HepG2 (cell line): ENCODE results near the gene TSPAN15. TPM values are rescaled to one million over a fixed set of nuclear protein-coding genes. Genes with fewer than 3 reads are reported as not detected.

Experiments
- ASH2L ChIP-seq: fragments of 300-600, 200-600 bp; sonication (generic); IDR thresholded peaks from 2 replicates; pipeline ENCODE4 v1.7.0; 2017; ENCODE audit warnings: low read depth, mild to moderate bottlenecking, moderate library complexity, mixed read lengths, low read length; ENCODE audit not compliant: insufficient read length
- CHD2 ChIP-seq: IDR thresholded peaks from 2 replicates; pipeline ENCODE4 v1.6.1; 2011; ENCODE audit warnings: low read depth, low read length, improper control_type of control experiment
- ERF ChIP-seq: IDR thresholded peaks from 2 replicates; pipeline ENCODE4 v1.6.1; 2018; ENCODE audit warnings: missing biosample characterization, missing genetic modification reagents
- FOXA1 ChIP-seq, 2 experiments: fragments of 450-650 bp in 1 of 2; sonication (generic) in 1 of 2; formaldehyde crosslinking in 1 of 2; IDR thresholded peaks; 2 replicates each; pipeline versions ENCODE4 v1.4.0 to v1.6.1; 2016 to 2020; ENCODE audit warnings: missing genetic modification reagents in 1 of 2
- IRF2 ChIP-seq: IDR thresholded peaks from 2 replicates; pipeline ENCODE4 v1.6.1; 2018; ENCODE audit warnings: missing genetic modification reagents, missing compliant biosample characterization
- KDM6A ChIP-seq: IDR thresholded peaks from 2 replicates; pipeline ENCODE4 v1.6.1; 2016; ENCODE audit warnings: low read depth
- KLF16 ChIP-seq, 2 experiments: sonication (generic) in 1 of 2; formaldehyde crosslinking in 1 of 2; IDR thresholded peaks; 2 replicates each; pipeline versions ENCODE4 v1.6.1 to v1.8.0; 2016 to 2023; ENCODE audit warnings: missing genetic modification reagents in 2 of 2, missing compliant biosample characterization in 1 of 2
- MTA1 ChIP-seq: sonication (generic); formaldehyde crosslinking; IDR thresholded peaks from 2 replicates; pipeline ENCODE4 v1.4.0; 2020; ENCODE audit warnings: missing genetic modification reagents, mild to moderate bottlenecking, borderline replicate concordance
- NCOR1 ChIP-seq: fragments of 200-600 bp; sonication (generic); IDR thresholded peaks from 2 replicates; pipeline ENCODE4 v1.7.0; 2017; ENCODE audit warnings: antibody characterized with exemption, low read length, borderline replicate concordance
- SRF ChIP-seq: IDR thresholded peaks from 2 replicates; pipeline ENCODE4 v1.6.1; 2011; ENCODE audit warnings: mild to moderate bottlenecking, low read depth, low read length, moderate library complexity
- ZBTB7A ChIP-seq: sonication (generic); formaldehyde crosslinking; IDR thresholded peaks from 2 replicates; pipeline ENCODE4 v1.8.0; 2022; ENCODE audit warnings: mild to moderate bottlenecking, missing genetic modification reagents
- ZBTB7B ChIP-seq: sonication (generic); formaldehyde crosslinking; IDR thresholded peaks from 2 replicates; pipeline ENCODE4 v1.4.0; 2020; ENCODE audit warnings: missing genetic modification reagents
- ZFX ChIP-seq: sonication (generic); formaldehyde crosslinking; IDR thresholded peaks from 2 replicates; pipeline ENCODE4 v1.4.0; 2020; ENCODE audit warnings: mild to moderate bottlenecking, low read depth, missing genetic modification reagents, moderate library complexity
- ZMYM3 ChIP-seq: sonication (generic); formaldehyde crosslinking; IDR thresholded peaks from 2 replicates; pipeline ENCODE4 v1.5.1; 2020; ENCODE audit warnings: mild to moderate bottlenecking, missing genetic modification reagents
- ZNF468 ChIP-seq: sonication (generic); formaldehyde crosslinking; IDR thresholded peaks from 2 replicates; pipeline ENCODE4 v1.8.0; 2022; ENCODE audit warnings: mild to moderate bottlenecking, moderate library complexity, missing genetic modification reagents
- ZNF788 ChIP-seq: sonication (generic); formaldehyde crosslinking; IDR thresholded peaks from 2 replicates; pipeline ENCODE4 v1.5.0; 2020; ENCODE audit warnings: mild to moderate bottlenecking, missing genetic modification reagents, borderline replicate concordance
- polyA plus RNA-seq, 8 experiments: library from polyadenylated mRNA; depleted of rRNA in 3 of 8; stranded (reverse) in 7 of 8; unstranded in 1 of 8; fragments of >200 nt; fragmentation: Illumina TruSeq in 4 of 8; extraction: Trizol in 4 of 8; gene quantifications; 2 replicates each; pipeline versions ENCODE4 v1.2.1 to v1.2.3, GENCODE V29; 2011 to 2016; ENCODE audit warnings: low read depth in 4 of 8, missing spikeins in 1 of 8, mixed read lengths in 1 of 8; ENCODE audit not compliant: insufficient read depth in 1 of 8
- total RNA-seq, 5 experiments: library from RNA; depleted of rRNA; stranded (reverse); fragments of >200 nt; fragmentation: Illumina TruSeq; extraction: Trizol; gene quantifications; 2 replicates each; pipeline ENCODE4 v1.2.3, GENCODE V29; 2016; ENCODE audit warnings: low read depth in 1 of 5
- TF ChIP-seq, protein P1 (sequence below): IDR thresholded peaks from 2 replicates; pipeline ENCODE4 v1.6.1; 2016; ENCODE audit warnings: low read depth, borderline replicate concordance
- TF ChIP-seq, protein P2 (sequence below): sonication (generic); formaldehyde crosslinking; conservative IDR thresholded peaks from 2 replicates; pipeline ENCODE4 v1.4.0; 2020; ENCODE audit warnings: missing genetic modification reagents
- TF ChIP-seq, protein P3 (sequence below): sonication (generic); formaldehyde crosslinking; IDR thresholded peaks from 2 replicates; pipeline ENCODE4 v1.4.0; 2020; ENCODE audit warnings: missing genetic modification reagents
- TF ChIP-seq, protein P4 (sequence below): sonication (generic); formaldehyde crosslinking; IDR thresholded peaks from 2 replicates; pipeline ENCODE4 v1.5.1; 2020; ENCODE audit warnings: mild to moderate bottlenecking, missing genetic modification reagents, borderline replicate concordance

Gene TSPAN15
- total and polyA plus RNA-seq, 2 of the 13 experiments (the other 11 are each of a cell fraction or from before 2014, with no cell fraction given): 0.27 to 3.2 TPM

DNA sequence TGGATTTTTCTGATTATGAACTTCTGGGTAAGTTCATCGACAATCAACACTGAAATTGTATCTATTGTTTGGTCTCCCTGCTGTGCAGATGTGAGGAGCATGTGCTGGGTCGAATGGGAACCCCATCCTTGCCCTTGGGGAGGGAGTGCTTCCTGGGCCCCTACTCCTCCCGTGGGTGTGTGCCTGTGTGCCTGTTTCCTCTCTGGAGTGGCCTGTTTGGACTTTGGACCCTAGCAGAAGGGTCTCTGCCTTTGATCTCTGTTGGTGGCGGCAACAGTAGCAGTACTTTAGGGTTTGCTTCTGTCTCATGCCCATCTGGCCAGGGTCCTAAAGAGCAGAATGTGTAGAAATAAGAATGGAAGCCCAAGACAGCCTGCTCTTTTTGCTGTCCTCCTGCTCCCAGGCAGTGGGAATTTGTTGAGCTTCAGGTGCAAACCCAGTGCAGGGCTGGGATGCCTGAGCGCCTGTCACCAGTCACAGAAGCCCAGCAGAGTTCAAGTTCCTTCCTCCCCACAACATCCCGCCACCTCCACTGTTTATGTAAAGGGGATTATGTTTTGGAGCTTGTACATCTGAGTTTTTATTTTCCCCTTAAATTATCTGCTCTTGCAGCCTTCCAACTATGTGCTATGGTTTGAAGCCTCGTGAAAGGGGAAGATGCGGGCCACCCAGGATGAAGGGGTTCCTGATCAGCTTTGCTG, 33.1 kb upstream of the TSPAN15 start (continued):
- TF ChIP-seq KLF16 (CRISPR knock-in tag; IDR thresholded peaks at IDR 0.05): peak in 1 of 2 experiments; percentile 23; a peak in 1 of 4 replicates
- TF ChIP-seq KDM6A (CRISPR knock-in tag): peak; percentile 91
- TF ChIP-seq ASH2L: peak; percentile 74
- no peak for TF ChIP-seq FOXA1 (IDR thresholded peaks at IDR 0.05)
- TF ChIP-seq FOXA1 (CRISPR knock-in tag; IDR thresholded peaks at IDR 0.05): peak; percentile 12; the same call in 1 of the 2 replicates
- TF ChIP-seq NCOR1: peak; percentile 83; the same call in 1 of the 2 replicates
- TF ChIP-seq, protein P1, sequence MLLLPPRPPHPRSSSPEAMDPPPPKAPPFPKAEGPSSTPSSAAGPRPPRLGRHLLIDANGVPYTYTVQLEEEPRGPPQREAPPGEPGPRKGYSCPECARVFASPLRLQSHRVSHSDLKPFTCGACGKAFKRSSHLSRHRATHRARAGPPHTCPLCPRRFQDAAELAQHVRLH (CRISPR knock-in tag): 0 out of 2 replicates have a peak, but pooled peaks have one; percentile 17
- TF ChIP-seq ZBTB7A (CRISPR knock-in tag): peak; percentile 70; the same call in 1 of the 2 replicates
- TF ChIP-seq, protein P2, sequence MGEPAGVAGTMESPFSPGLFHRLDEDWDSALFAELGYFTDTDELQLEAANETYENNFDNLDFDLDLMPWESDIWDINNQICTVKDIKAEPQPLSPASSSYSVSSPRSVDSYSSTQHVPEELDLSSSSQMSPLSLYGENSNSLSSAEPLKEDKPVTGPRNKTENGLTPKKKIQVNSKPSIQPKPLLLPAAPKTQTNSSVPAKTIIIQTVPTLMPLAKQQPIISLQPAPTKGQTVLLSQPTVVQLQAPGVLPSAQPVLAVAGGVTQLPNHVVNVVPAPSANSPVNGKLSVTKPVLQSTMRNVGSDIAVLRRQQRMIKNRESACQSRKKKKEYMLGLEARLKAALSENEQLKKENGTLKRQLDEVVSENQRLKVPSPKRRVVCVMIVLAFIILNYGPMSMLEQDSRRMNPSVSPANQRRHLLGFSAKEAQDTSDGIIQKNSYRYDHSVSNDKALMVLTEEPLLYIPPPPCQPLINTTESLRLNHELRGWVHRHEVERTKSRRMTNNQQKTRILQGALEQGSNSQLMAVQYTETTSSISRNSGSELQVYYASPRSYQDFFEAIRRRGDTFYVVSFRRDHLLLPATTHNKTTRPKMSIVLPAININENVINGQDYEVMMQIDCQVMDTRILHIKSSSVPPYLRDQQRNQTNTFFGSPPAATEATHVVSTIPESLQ (CRISPR knock-in tag): no peak
- peak; percentile 40; the same call in 1 of the 2 replicates for TF ChIP-seq IRF2
- TF ChIP-seq ZFX (CRISPR knock-in tag): 0 out of 2 replicates have a peak, but pooled peaks have one; percentile 45
- TF ChIP-seq, protein P3, sequence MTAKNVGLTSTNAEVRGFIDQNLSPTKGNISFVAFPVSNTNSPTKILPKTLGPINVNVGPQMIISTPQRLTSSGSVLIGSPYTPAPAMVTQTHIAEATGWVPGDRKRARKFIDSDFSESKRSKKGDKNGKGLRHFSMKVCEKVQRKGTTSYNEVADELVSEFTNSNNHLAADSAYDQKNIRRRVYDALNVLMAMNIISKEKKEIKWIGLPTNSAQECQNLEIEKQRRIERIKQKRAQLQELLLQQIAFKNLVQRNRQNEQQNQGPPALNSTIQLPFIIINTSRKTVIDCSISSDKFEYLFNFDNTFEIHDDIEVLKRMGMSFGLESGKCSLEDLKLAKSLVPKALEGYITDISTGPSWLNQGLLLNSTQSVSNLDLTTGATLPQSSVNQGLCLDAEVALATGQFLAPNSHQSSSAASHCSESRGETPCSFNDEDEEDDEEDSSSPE (CRISPR knock-in tag): peak; percentile 16; the same call in 1 of the 2 replicates
- no peak for TF ChIP-seq SRF
- TF ChIP-seq, protein P4, sequence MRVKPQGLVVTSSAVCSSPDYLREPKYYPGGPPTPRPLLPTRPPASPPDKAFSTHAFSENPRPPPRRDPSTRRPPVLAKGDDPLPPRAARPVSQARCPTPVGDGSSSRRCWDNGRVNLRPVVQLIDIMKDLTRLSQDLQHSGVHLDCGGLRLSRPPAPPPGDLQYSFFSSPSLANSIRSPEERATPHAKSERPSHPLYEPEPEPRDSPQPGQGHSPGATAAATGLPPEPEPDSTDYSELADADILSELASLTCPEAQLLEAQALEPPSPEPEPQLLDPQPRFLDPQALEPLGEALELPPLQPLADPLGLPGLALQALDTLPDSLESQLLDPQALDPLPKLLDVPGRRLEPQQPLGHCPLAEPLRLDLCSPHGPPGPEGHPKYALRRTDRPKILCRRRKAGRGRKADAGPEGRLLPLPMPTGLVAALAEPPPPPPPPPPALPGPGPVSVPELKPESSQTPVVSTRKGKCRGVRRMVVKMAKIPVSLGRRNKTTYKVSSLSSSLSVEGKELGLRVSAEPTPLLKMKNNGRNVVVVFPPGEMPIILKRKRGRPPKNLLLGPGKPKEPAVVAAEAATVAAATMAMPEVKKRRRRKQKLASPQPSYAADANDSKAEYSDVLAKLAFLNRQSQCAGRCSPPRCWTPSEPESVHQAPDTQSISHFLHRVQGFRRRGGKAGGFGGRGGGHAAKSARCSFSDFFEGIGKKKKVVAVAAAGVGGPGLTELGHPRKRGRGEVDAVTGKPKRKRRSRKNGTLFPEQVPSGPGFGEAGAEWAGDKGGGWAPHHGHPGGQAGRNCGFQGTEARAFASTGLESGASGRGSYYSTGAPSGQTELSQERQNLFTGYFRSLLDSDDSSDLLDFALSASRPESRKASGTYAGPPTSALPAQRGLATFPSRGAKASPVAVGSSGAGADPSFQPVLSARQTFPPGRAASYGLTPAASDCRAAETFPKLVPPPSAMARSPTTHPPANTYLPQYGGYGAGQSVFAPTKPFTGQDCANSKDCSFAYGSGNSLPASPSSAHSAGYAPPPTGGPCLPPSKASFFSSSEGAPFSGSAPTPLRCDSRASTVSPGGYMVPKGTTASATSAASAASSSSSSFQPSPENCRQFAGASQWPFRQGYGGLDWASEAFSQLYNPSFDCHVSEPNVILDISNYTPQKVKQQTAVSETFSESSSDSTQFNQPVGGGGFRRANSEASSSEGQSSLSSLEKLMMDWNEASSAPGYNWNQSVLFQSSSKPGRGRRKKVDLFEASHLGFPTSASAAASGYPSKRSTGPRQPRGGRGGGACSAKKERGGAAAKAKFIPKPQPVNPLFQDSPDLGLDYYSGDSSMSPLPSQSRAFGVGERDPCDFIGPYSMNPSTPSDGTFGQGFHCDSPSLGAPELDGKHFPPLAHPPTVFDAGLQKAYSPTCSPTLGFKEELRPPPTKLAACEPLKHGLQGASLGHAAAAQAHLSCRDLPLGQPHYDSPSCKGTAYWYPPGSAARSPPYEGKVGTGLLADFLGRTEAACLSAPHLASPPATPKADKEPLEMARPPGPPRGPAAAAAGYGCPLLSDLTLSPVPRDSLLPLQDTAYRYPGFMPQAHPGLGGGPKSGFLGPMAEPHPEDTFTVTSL (CRISPR knock-in tag): peak; percentile 38; the same call in 1 of the 2 replicates
- TF ChIP-seq ZNF468 (CRISPR knock-in tag): no peak
- TF ChIP-seq ZMYM3 (CRISPR knock-in tag): peak; percentile 78; the same call in 1 of the 2 replicates
- TF ChIP-seq ZBTB7B: 0 out of 2 replicates have a peak, but pooled peaks have one; percentile 81
- TF ChIP-seq ZNF788 (CRISPR knock-in tag): 0 out of 2 replicates have a peak, but pooled peaks have one; percentile 51
- peak; percentile 41; the same call in 1 of the 2 replicates for TF ChIP-seq ERF (CRISPR knock-in tag)
- TF ChIP-seq CHD2: no peak
- peak; percentile 79; the same call in 1 of the 2 replicates for TF ChIP-seq MTA1 (CRISPR knock-in tag)
